GM23338 (cell line): ENCODE measurements around the gene CNST. TPM values are rescaled to one million over a fixed set of nuclear protein-coding genes. Genes with fewer than 3 reads are reported as not detected.
A peak's percentile ranks its signal among the peaks of the same experiment; 100 is the strongest.

Source experiments
- ATAC-seq: fragments of 200-7000 bp; cut with Tn5 transposase; 3 replicates; pipeline ENCODE4 v1.9.1; 2020
- DNase-seq: peaks from one replicate; pipeline ENCODE4 v3.0.0-alpha.2; 2015; ENCODE audit warnings: low spot score
- H2AFZ ChIP-seq: fragments of 200-600 bp; sonication (generic); 2 replicates; pipeline ENCODE4 v1.8.0; 2016; ENCODE audit warnings: antibody characterized with exemption, mild to moderate bottlenecking, moderate library complexity
- H3F3A ChIP-seq: fragments of 200-600 bp; sonication (generic); replicated peaks from 2 replicates; pipeline ENCODE4 v1.8.0; 2017; ENCODE audit warnings: antibody characterized with exemption, mixed run types, low read depth
- H3K27ac ChIP-seq: fragments of 200-600 bp; sonication (generic); 2 replicates; pipeline ENCODE4 v1.6.1; 2016; ENCODE audit warnings: low read depth
- H3K27me3 ChIP-seq: fragments of 200-600 bp; sonication (generic); 2 replicates; pipeline ENCODE4 v1.8.0; 2016; ENCODE audit warnings: mild to moderate bottlenecking, mixed run types, moderate library complexity; ENCODE audit not compliant: insufficient read depth
- H3K36me3 ChIP-seq: fragments of 200-600 bp; sonication (generic); 2 replicates; pipeline ENCODE4 v1.8.0; 2016; ENCODE audit warnings: mild to moderate bottlenecking; ENCODE audit not compliant: insufficient read depth
- H3K4me1 ChIP-seq: fragments of 200-600 bp; sonication (generic); 2 replicates; pipeline ENCODE4 v1.8.0; 2016; ENCODE audit warnings: mild to moderate bottlenecking, moderate library complexity; ENCODE audit not compliant: insufficient read depth
- H3K4me2 ChIP-seq: fragments of 200-600 bp; sonication (generic); 2 replicates; pipeline ENCODE4 v1.7.1; 2017; ENCODE audit warnings: mixed run types
- H3K4me3 ChIP-seq: fragments of 200-600 bp; sonication (generic); 2 replicates; pipeline ENCODE4 v1.6.1; 2016; ENCODE audit warnings: mixed run types
- H3K79me2 ChIP-seq: fragments of 200-600 bp; sonication (generic); replicated peaks from 2 replicates; pipeline ENCODE4 v1.8.0; 2017; ENCODE audit warnings: mild to moderate bottlenecking; ENCODE audit not compliant: insufficient read depth
- H3K9me2 ChIP-seq: fragments of 200-600 bp; sonication (generic); 2 replicates; pipeline ENCODE4 v1.8.0; 2017; ENCODE audit not compliant: insufficient read depth
- H4K20me1 ChIP-seq: fragments of 200-600 bp; sonication (generic); replicated peaks from 2 replicates; pipeline ENCODE4 v1.8.0; 2017; ENCODE audit warnings: mild to moderate bottlenecking; ENCODE audit not compliant: insufficient read depth
- H3K27ac Mint-ChIP-seq: 2 replicates; pipeline ENCODE4 v1.8.0; 2020; ENCODE audit warnings: inconsistent platforms, mild to moderate bottlenecking, moderate library complexity, mixed read lengths
- H3K27me3 Mint-ChIP-seq: 3 replicates; pipeline ENCODE4 v1.8.0; 2022; ENCODE audit warnings: low read depth, mild to moderate bottlenecking, moderate library complexity, mixed read lengths, inconsistent platforms; ENCODE audit not compliant: insufficient read depth, poor library complexity
- H3K36me3 Mint-ChIP-seq: 3 replicates; pipeline ENCODE4 v1.8.0; 2021; ENCODE audit warnings: low read depth, mild to moderate bottlenecking, inconsistent platforms, moderate library complexity, mixed read lengths
- H3K4me1 Mint-ChIP-seq: 3 replicates; pipeline ENCODE4 v1.8.0; 2020; ENCODE audit warnings: mild to moderate bottlenecking, inconsistent platforms, mixed read lengths
- H3K4me3 Mint-ChIP-seq: 3 replicates; pipeline ENCODE4 v1.8.0; 2021; ENCODE audit warnings: moderate library complexity, mild to moderate bottlenecking, inconsistent platforms, mixed read lengths
- H3K9me3 Mint-ChIP-seq: 3 replicates; pipeline ENCODE4 v1.8.0; 2020; ENCODE audit warnings: moderate library complexity, mild to moderate bottlenecking, inconsistent platforms, mixed read lengths
- CREB1 ChIP-seq: fragments of 250-450 bp; sonication (Bioruptor Pico); IDR thresholded peaks from 2 replicates; pipeline ENCODE4 v1.5.0; 2020; ENCODE audit warnings: low read depth, mild to moderate bottlenecking, moderate library complexity
- ETS1 ChIP-seq: IDR thresholded peaks from 2 replicates; pipeline ENCODE4 v1.6.1; 2016; ENCODE audit warnings: antibody characterized with exemption
- EZH2 ChIP-seq: fragments of 200-600 bp; sonication (generic); IDR thresholded peaks from one replicate; pipeline ENCODE4 v1.8.0; 2017; ENCODE audit warnings: antibody characterized with exemption, mild to moderate bottlenecking, low read depth; ENCODE audit not compliant: unreplicated experiment
- EZH2phosphoT487 ChIP-seq: fragments of 200-600 bp; sonication (generic); IDR thresholded peaks from one replicate; pipeline ENCODE4 v1.8.1; 2018; ENCODE audit warnings: antibody characterized with exemption; ENCODE audit not compliant: unreplicated experiment
- JUNB ChIP-seq: IDR thresholded peaks from one replicate; pipeline ENCODE4 v1.6.1; 2016; ENCODE audit warnings: antibody characterized with exemption; ENCODE audit not compliant: unreplicated experiment
- NANOG ChIP-seq: IDR thresholded peaks from 2 replicates; pipeline ENCODE4 v1.6.1; 2016; ENCODE audit warnings: antibody characterized with exemption, borderline replicate concordance
- POLR2AphosphoS5 ChIP-seq: IDR thresholded peaks from 2 replicates; pipeline ENCODE4 v1.6.1; 2016; ENCODE audit warnings: antibody characterized with exemption, low read depth
- REST ChIP-seq: IDR thresholded peaks from one replicate; pipeline ENCODE4 v1.6.1; 2018; ENCODE audit warnings: antibody characterized with exemption; ENCODE audit not compliant: unreplicated experiment
- STAT1 ChIP-seq: IDR thresholded peaks from one replicate; pipeline ENCODE4 v1.6.1; 2016; ENCODE audit warnings: antibody characterized with exemption; ENCODE audit not compliant: unreplicated experiment
- ZNF114 ChIP-seq: fragments of 250-450 bp; sonication (Bioruptor Pico); IDR thresholded peaks from 2 replicates; pipeline ENCODE4 v1.5.0; 2020; ENCODE audit warnings: mild to moderate bottlenecking, moderate library complexity
- ZNF331 ChIP-seq: fragments of 250-450 bp; sonication (Bioruptor Pico); IDR thresholded peaks from 2 replicates; pipeline ENCODE4 v1.5.0; 2020; ENCODE audit warnings: low read depth, mild to moderate bottlenecking, moderate library complexity
- ZNF462 ChIP-seq: fragments of 250-450 bp; sonication (Bioruptor Pico); IDR thresholded peaks from 2 replicates; pipeline ENCODE4 v1.5.0; 2020; ENCODE audit warnings: mild to moderate bottlenecking, moderate library complexity
- polyA plus RNA-seq: library from polyadenylated mRNA; unstranded; fragments of >200 nt; fragmentation: Nextera tagmentation; extraction: Ambion mirVana; gene quantifications from 2 replicates; pipeline ENCODE4 v1.2.1, GENCODE V29; 2016
- total RNA-seq: library from RNA; depleted of rRNA; stranded (reverse); fragments of >200 nt; shearing (Covaris generic); gene quantifications from 2 replicates; pipeline ENCODE4 v1.2.3, GENCODE V29; 2014
- TF ChIP-seq, protein P1 (sequence below), 2 experiments: fragments of 200-600 bp in 1 of 2; sonication (generic) in 1 of 2; conservative IDR thresholded peaks; 2 replicates each; pipeline versions ENCODE4 v1.5.1 to v1.6.1; 2016 to 2017; ENCODE audit warnings: antibody characterized with exemption in 2 of 2, low read depth in 2 of 2, mild to moderate bottlenecking in 2 of 2, moderate library complexity in 1 of 2

The CNST gene
- total and polyA plus RNA-seq, 2 experiments from 2014 or later, result 8.1 to 17.6 TPM

DNA sequence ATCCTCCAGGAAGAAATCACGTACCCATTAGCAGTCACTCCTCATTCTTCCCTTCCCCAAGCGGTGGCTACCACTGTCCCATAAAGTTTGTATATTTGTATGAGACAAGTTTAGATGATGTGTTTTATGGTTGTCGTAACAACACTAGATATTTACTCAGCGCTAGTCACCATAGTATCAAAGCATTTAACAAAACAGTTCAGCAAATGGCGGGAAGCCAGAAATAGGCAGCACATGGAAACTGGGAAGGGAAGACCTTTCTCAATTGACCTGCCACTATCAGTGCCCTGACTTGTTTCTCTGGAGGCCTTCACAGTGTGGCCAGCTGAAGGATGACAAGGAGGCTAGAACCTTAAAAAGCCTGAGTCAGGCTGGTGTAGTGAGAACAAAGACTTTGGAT is 31.1 kb downstream of the CNST start:
- no peaks in the 10 kb centered on the region for H3K4me1 Mint-ChIP-seq
- peaks cover 3% of the 10 kb centered on the region; the same call in 1 of the 3 replicates for H3K36me3 Mint-ChIP-seq
- ATAC-seq (peak; percentile 32; the same call in 2 of the 3 replicates), DNase-seq (no peak)
- TF ChIP-seq NANOG, result no peak
- no peak for TF ChIP-seq STAT1
- no peak for TF ChIP-seq POLR2AphosphoS5
- TF ChIP-seq CREB1 (CRISPR knock-in tag), result no peak
- no peak for TF ChIP-seq JUNB
- TF ChIP-seq ZNF331 (CRISPR knock-in tag), result no peak
- no peak for TF ChIP-seq EZH2phosphoT487
- TF ChIP-seq EZH2, result no peak
- TF ChIP-seq ZNF462 (CRISPR knock-in tag), result no peak
- TF ChIP-seq, protein P1, sequence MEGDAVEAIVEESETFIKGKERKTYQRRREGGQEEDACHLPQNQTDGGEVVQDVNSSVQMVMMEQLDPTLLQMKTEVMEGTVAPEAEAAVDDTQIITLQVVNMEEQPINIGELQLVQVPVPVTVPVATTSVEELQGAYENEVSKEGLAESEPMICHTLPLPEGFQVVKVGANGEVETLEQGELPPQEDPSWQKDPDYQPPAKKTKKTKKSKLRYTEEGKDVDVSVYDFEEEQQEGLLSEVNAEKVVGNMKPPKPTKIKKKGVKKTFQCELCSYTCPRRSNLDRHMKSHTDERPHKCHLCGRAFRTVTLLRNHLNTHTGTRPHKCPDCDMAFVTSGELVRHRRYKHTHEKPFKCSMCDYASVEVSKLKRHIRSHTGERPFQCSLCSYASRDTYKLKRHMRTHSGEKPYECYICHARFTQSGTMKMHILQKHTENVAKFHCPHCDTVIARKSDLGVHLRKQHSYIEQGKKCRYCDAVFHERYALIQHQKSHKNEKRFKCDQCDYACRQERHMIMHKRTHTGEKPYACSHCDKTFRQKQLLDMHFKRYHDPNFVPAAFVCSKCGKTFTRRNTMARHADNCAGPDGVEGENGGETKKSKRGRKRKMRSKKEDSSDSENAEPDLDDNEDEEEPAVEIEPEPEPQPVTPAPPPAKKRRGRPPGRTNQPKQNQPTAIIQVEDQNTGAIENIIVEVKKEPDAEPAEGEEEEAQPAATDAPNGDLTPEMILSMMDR (conservative IDR thresholded peaks at IDR 0.05; ENCODE audit: low read depth in 2 of 2), result no peak
- TF ChIP-seq REST, result no peak
- TF ChIP-seq ETS1, result no peak
- TF ChIP-seq ZNF114 (CRISPR knock-in tag), result no peak
- no peak overlapping the region for H3K4me2 ChIP-seq
- no peak overlapping the region for H2AFZ ChIP-seq
- H3F3A ChIP-seq, result no peaks in the 10 kb centered on the region
- H3K9me3 Mint-ChIP-seq, result no peaks in the 10 kb centered on the region
- peaks cover 33% of the 10 kb centered on the region; the same call in 1 of the 2 replicates for H3K79me2 ChIP-seq
- no peaks in the 10 kb centered on the region for H3K4me1 ChIP-seq
- no peaks in the 10 kb centered on the region; the same call in none of the 2 replicates for H4K20me1 ChIP-seq
- H3K27ac ChIP-seq, result peak overlapping the region; percentile 55; the same call in 1 of the 2 replicates
- no peak overlapping the region for H3K4me3 Mint-ChIP-seq
- H3K27ac Mint-ChIP-seq, result no peak overlapping the region
- no peaks in the 10 kb centered on the region for H3K27me3 ChIP-seq
- H3K9me2 ChIP-seq, result no peaks in the 10 kb centered on the region
- no peaks in the 10 kb centered on the region for H3K36me3 ChIP-seq
- peaks cover 4% of the 10 kb centered on the region for H3K27me3 Mint-ChIP-seq
- H3K4me3 ChIP-seq, result no peak overlapping the region
